GM13977 (cell line): Measurements from ENCODE around the gene MAMDC2.
A peak's percentile ranks its signal among the peaks of the same experiment; 100 is the strongest.

Source experiments
- DNase-seq: peaks from one replicate; pipeline ENCODE4 v3.0.0; 2012; ENCODE audit warnings: low spot score
- CTCF ChIP-seq: IDR thresholded peaks from 2 replicates; pipeline ENCODE4 v1.5.1; 2012; ENCODE audit warnings: mild to moderate bottlenecking, control low read depth; ENCODE audit not compliant: insufficient read depth; ENCODE audit errors: extremely low read depth, missing control alignments
- in situ Hi-C: fragments of 300-500 bp; cut with MboI; formaldehyde crosslinking; loops from one replicate; pipeline ENCODE4 v1.12.0; 2022; ENCODE audit warnings: low sequenced_read_pairs, low pct_unique_long_range_greater_than_20kb, mixed read lengths, inconsistent platforms; ENCODE audit not compliant: unreplicated experiment

MAMDC2 gene

GRCh38 chr9:70105147-70105546 is 61.5 kb downstream of the MAMDC2 start:
- TF ChIP-seq CTCF = no peak
- in situ Hi-C loops = no loop called here
- no peak for DNase-seq

GRCh38 chr9:70106571-70106970 is 62.9 kb downstream of the MAMDC2 start:
- no peak for TF ChIP-seq CTCF
- in situ Hi-C loops = no loop called here

GRCh38 chr9:70107558-70107957 is 63.9 kb downstream of the MAMDC2 start:
- TF ChIP-seq CTCF = no peak
- in situ Hi-C loops = no loop called here
- no peak for DNase-seq

More at GRCh38 chr9:70106571-70106970, 62.9 kb downstream of the MAMDC2 start:
- DNase-seq = no peak

- in situ Hi-C loops = no loop called here
- TF ChIP-seq CTCF = no peak
- DNase-seq = no peak
These were observed 64.5 kb downstream of the MAMDC2 start for GRCh38 chr9:70108181-70108580.

DNA sequence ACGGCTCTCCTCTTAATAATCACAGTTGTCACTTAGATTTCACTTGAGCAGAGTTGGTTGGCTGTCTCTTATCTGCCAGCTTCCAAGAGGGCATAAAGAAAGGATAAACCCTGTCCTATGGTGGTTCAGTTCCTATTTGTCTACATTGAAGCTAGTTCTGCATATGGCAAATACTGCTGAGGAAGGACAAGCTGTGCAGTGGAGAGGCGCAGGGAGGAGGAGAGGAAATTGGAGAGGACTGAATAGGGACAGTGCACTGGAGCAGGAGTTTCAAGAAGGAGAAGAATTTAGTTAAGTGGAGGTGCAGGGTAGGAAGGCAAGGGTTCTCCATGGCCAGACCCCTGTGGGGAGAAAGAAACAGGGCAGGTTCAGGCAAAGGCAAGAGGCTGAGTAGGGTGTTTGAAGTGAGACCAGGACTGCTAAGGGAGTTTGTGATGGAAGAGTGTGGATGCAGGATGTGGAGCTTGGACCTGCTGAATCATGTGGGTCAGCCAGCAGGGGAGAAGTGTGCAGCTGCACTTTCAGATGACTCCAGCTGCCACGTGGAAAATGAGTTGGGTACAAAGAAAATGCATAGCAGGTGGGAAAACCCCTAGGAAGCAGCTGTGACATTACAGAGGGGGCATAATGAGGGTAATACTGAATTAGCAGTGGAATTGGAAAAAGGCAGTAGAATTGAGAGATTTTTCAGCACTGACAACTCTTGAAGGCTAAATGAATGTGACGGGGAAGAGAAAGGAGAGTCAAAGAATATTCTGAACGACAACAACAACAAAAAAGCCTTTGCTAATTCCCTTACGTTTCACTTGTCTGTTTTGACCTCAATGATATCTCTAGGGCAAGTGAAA is 66.8 kb downstream of the MAMDC2 start:
- no peak for TF ChIP-seq CTCF
- in situ Hi-C loops = loop anchor here (10.0 kb wide), 1 partner anchor 136 kb away; no protein-coding TSS in a partner anchor
- no peak for DNase-seq

GRCh38 chr9:70111042-70111602 is 67.5 kb downstream of the MAMDC2 start:
- peak; percentile 41 for DNase-seq
- in situ Hi-C loops = loop anchor here (10.0 kb wide), 1 partner anchor 136 kb away; no protein-coding TSS in a partner anchor
- peak; percentile 95 for TF ChIP-seq CTCF
